A549 (cell line): Measurements from ENCODE around the gene ICA1L. TPM values are rescaled to one million over a fixed set of nuclear protein-coding genes. Genes with fewer than 3 reads are reported as not detected.

Source experiments
- ATOH8 ChIP-seq: fragments of 250-450 bp; sonication (Bioruptor Pico); IDR thresholded peaks from 2 replicates; pipeline ENCODE4 v1.5.0; 2020; ENCODE audit warnings: low read depth, mild to moderate bottlenecking, moderate library complexity
- BHLHE40 ChIP-seq: IDR thresholded peaks from 2 replicates; pipeline ENCODE4 v1.6.1; 2012; ENCODE audit warnings: low read depth, low read length, inconsistent platforms
- CBX8 ChIP-seq: fragments of 200-600 bp; sonication (generic); IDR thresholded peaks from 2 replicates; pipeline ENCODE4 v1.6.1; 2016
- CEBPB ChIP-seq, 2 experiments: fragments of >200 bp in 1 of 2; sonication (Bioruptor Twin) in 1 of 2; formaldehyde crosslinking in 1 of 2; IDR thresholded peaks; 2 replicates each; pipeline ENCODE4 v1.6.1; 2012 to 2016
- CHD4 ChIP-seq: fragments of 200-600 bp; sonication (generic); IDR thresholded peaks from 2 replicates; pipeline ENCODE4 v1.6.1; 2016; ENCODE audit warnings: antibody characterized with exemption, mild to moderate bottlenecking, borderline replicate concordance
- CTCF ChIP-seq: fragments of >200 bp; sonication (Bioruptor Twin); formaldehyde crosslinking; IDR thresholded peaks from 3 replicates; pipeline ENCODE4 v1.5.1; 2016
- EHF ChIP-seq: fragments of 250-450 bp; sonication (Bioruptor Pico); IDR thresholded peaks from 2 replicates; pipeline ENCODE4 v1.5.0; 2020; ENCODE audit warnings: mild to moderate bottlenecking
- FOSL2 ChIP-seq, 2 experiments: fragments of 450-650 bp in 1 of 2; fragments of >200 bp in 1 of 2; sonication (Bioruptor Twin) in 1 of 2; formaldehyde crosslinking; IDR thresholded peaks; 2 replicates each; pipeline versions ENCODE4 v1.5.0 to v1.6.1; 2016 to 2020; ENCODE audit warnings: mild to moderate bottlenecking in 1 of 2, moderate library complexity in 1 of 2
- GATA3 ChIP-seq: IDR thresholded peaks from 2 replicates; pipeline ENCODE4 v1.6.1; 2012; ENCODE audit warnings: borderline replicate concordance
- HEYL ChIP-seq: fragments of 250-450 bp; sonication (Bioruptor Pico); IDR thresholded peaks from 2 replicates; pipeline ENCODE4 v1.8.0; 2021; ENCODE audit warnings: mild to moderate bottlenecking, moderate library complexity
- HOXB5 ChIP-seq: fragments of 250-450 bp; sonication (Bioruptor Pico); IDR thresholded peaks from 2 replicates; pipeline ENCODE4 v1.5.0; 2020; ENCODE audit warnings: mild to moderate bottlenecking, moderate library complexity
- JUN ChIP-seq, 2 experiments: fragments of >200 bp; sonication (Bioruptor Twin); formaldehyde crosslinking; IDR thresholded peaks; 2 replicates in 1 of 2; 3 replicates in 1 of 2; pipeline ENCODE4 v1.6.1; 2016 to 2017
- MAFK ChIP-seq: fragments of 450-650 bp; IDR thresholded peaks from 2 replicates; pipeline ENCODE4 v1.6.1; 2014; ENCODE audit not compliant: partially characterized antibody
- MYC ChIP-seq: IDR thresholded peaks from 2 replicates; pipeline ENCODE4 v1.6.1; 2012; ENCODE audit warnings: mild to moderate bottlenecking, inconsistent platforms, low read length, improper control_type of control experiment, borderline replicate concordance
- NPAS2 ChIP-seq: fragments of 250-450 bp; sonication (Bioruptor Pico); IDR thresholded peaks from 2 replicates; pipeline ENCODE4 v1.8.0; 2022; ENCODE audit warnings: mild to moderate bottlenecking, moderate library complexity, borderline replicate concordance
- NR3C1 ChIP-seq: fragments of >200 bp; sonication (Bioruptor Twin); formaldehyde crosslinking; IDR thresholded peaks from 3 replicates; pipeline ENCODE4 v1.6.1; 2017
- POLR2A ChIP-seq: IDR thresholded peaks from 2 replicates; pipeline ENCODE4 v1.6.1; 2012; ENCODE audit warnings: mild to moderate bottlenecking, low read length
- RCOR1 ChIP-seq: fragments of 150-350 bp; IDR thresholded peaks from 2 replicates; pipeline ENCODE4 v1.6.1; 2014; ENCODE audit warnings: antibody characterized with exemption, low read length, low read depth
- REST ChIP-seq: fragments of 200-600 bp; sonication (generic); IDR thresholded peaks from 2 replicates; pipeline ENCODE4 v1.6.1; 2016; ENCODE audit warnings: antibody characterized with exemption, mild to moderate bottlenecking, moderate library complexity
- RNF2 ChIP-seq: fragments of 200-600 bp; sonication (generic); IDR thresholded peaks from 2 replicates; pipeline ENCODE4 v1.6.1; 2016; ENCODE audit warnings: low read depth, mild to moderate bottlenecking, antibody characterized with exemption, moderate library complexity, borderline replicate concordance
- TP53 ChIP-seq: fragments of 250-450 bp; sonication (Bioruptor Pico); IDR thresholded peaks from 2 replicates; pipeline ENCODE4 v1.5.0; 2021; ENCODE audit warnings: mild to moderate bottlenecking, moderate library complexity
- USF2 ChIP-seq: fragments of 450-650 bp; IDR thresholded peaks from 2 replicates; pipeline ENCODE4 v1.6.1; 2014; ENCODE audit warnings: antibody characterized with exemption
- ZFP36 ChIP-seq: fragments of 450-650 bp; IDR thresholded peaks from 2 replicates; pipeline ENCODE4 v1.6.1; 2014; ENCODE audit warnings: borderline replicate concordance; ENCODE audit not compliant: partially characterized antibody
- polyA plus RNA-seq, 4 experiments: library from polyadenylated mRNA; depleted of rRNA in 3 of 4; stranded (reverse); fragments of >200 nt; fragmentation: RNase III in 1 of 4; extraction: RNeasy Plus Mini Kit Qiagen cat#74134 plus additional on column Dnase treatment in 1 of 4; gene quantifications; 2 replicates in 3 of 4; 3 replicates in 1 of 4; pipeline ENCODE4 v1.2.3, GENCODE V29; 2011 to 2017

ICA1L gene
- polyA plus RNA-seq, 2 of the 4 experiments (the other 2 are of a cell fraction) = 2.2 to 6.0 TPM

- TF ChIP-seq FOSL2 (IDR thresholded peaks at IDR 0.05) = no peak
- no peak for TF ChIP-seq FOSL2 (CRISPR knock-in tag; IDR thresholded peaks at IDR 0.05)
- TF ChIP-seq GATA3 = no peak
- no peak for TF ChIP-seq REST
- no peak for TF ChIP-seq CEBPB (IDR thresholded peaks at IDR 0.05)
- no peak for TF ChIP-seq ZFP36
- peak; percentile 15; the same call in 1 of the 2 replicates for TF ChIP-seq POLR2A
- no peak for TF ChIP-seq TP53 (CRISPR knock-in tag)
- no peak for TF ChIP-seq NPAS2 (CRISPR knock-in tag)
- TF ChIP-seq HEYL (CRISPR knock-in tag) = no peak
- TF ChIP-seq CHD4 = no peak
- no peak for TF ChIP-seq EHF (CRISPR knock-in tag)
- TF ChIP-seq USF2 = no peak
- TF ChIP-seq MAFK = no peak
- TF ChIP-seq HOXB5 (CRISPR knock-in tag) = no peak
- no peak for TF ChIP-seq MYC
- TF ChIP-seq ATOH8 (CRISPR knock-in tag) = no peak
- peak in 1 of 2 experiments; percentile 49; a peak in 1 of 5 replicates for TF ChIP-seq JUN (IDR thresholded peaks at IDR 0.05)
- no peak for TF ChIP-seq RNF2
- no peak for TF ChIP-seq NR3C1
- no peak for TF ChIP-seq CTCF
- TF ChIP-seq CBX8 = no peak
- no peak for TF ChIP-seq BHLHE40
- TF ChIP-seq RCOR1 = no peak
Measured at GRCh38 chr2:202871300-202872141, at the start of gene ICA1L (continued).
